HEK293 (cell line): ENCODE results near the gene TRAPPC5.

ENCODE experiments used
- KLF17 ChIP-seq: fragments of 450-650 bp; formaldehyde crosslinking; IDR thresholded peaks from 2 replicates; pipeline ENCODE4 v1.5.1; 2016; ENCODE audit warnings: missing biosample characterization, missing genetic modification characterization
- MEIS1 ChIP-seq: sonication (generic); formaldehyde crosslinking; IDR thresholded peaks from 2 replicates; pipeline ENCODE4 v1.8.1; 2022; ENCODE audit warnings: missing genetic modification reagents, mild to moderate bottlenecking, borderline replicate concordance
- MZF1 ChIP-seq: fragments of 450-650 bp; formaldehyde crosslinking; IDR thresholded peaks from 2 replicates; pipeline ENCODE4 v1.5.1; 2017; ENCODE audit warnings: missing biosample characterization, missing genetic modification characterization, borderline replicate concordance
- REPIN1 ChIP-seq: fragments of 450-650 bp; formaldehyde crosslinking; IDR thresholded peaks from 2 replicates; pipeline ENCODE4 v1.5.1; 2017; ENCODE audit warnings: missing biosample characterization, missing genetic modification characterization, low read depth
- SALL2 ChIP-seq: fragments of 450-650 bp; formaldehyde crosslinking; IDR thresholded peaks from 2 replicates; pipeline ENCODE4 v1.5.0; 2017; ENCODE audit warnings: missing biosample characterization, mild to moderate bottlenecking, missing genetic modification characterization, borderline replicate concordance
- SCRT2 ChIP-seq: fragments of 450-650 bp; formaldehyde crosslinking; IDR thresholded peaks from 2 replicates; pipeline ENCODE4 v1.5.1; 2016; ENCODE audit warnings: missing biosample characterization, missing genetic modification characterization
- ZBTB10 ChIP-seq: fragments of 450-650 bp; formaldehyde crosslinking; IDR thresholded peaks from 2 replicates; pipeline ENCODE4 v1.5.1; 2016; ENCODE audit warnings: missing biosample characterization, missing genetic modification characterization
- ZBTB8A ChIP-seq: fragments of 450-650 bp; formaldehyde crosslinking; IDR thresholded peaks from 2 replicates; pipeline ENCODE4 v1.5.1; 2016; ENCODE audit warnings: missing biosample characterization, missing genetic modification characterization
- ZNF16 ChIP-seq: fragments of 450-650 bp; formaldehyde crosslinking; IDR thresholded peaks from 2 replicates; pipeline ENCODE4 v1.5.1; 2016; ENCODE audit warnings: low read depth, missing biosample characterization, missing genetic modification characterization
- ZNF19 ChIP-seq: fragments of 450-650 bp; formaldehyde crosslinking; IDR thresholded peaks from 2 replicates; pipeline ENCODE4; 2016; ENCODE audit warnings: missing biosample characterization, missing genetic modification characterization, low read depth
- ZNF394 ChIP-seq: fragments of 450-650 bp; formaldehyde crosslinking; IDR thresholded peaks from 2 replicates; pipeline ENCODE4 v1.5.1; 2016; ENCODE audit warnings: missing biosample characterization, missing genetic modification characterization, mild to moderate bottlenecking, moderate library complexity, borderline replicate concordance
- ZNF416 ChIP-seq: fragments of 450-650 bp; formaldehyde crosslinking; IDR thresholded peaks from 2 replicates; pipeline ENCODE4 v1.5.1; 2016; ENCODE audit warnings: missing biosample characterization, missing genetic modification characterization
- ZNF518A ChIP-seq: fragments of 450-650 bp; formaldehyde crosslinking; conservative IDR thresholded peaks from 2 replicates; pipeline ENCODE4 v1.5.1; 2016; ENCODE audit warnings: low read depth, missing biosample characterization, missing genetic modification characterization
- ZNF549 ChIP-seq: fragments of 450-650 bp; IDR thresholded peaks from 2 replicates; pipeline ENCODE4 v1.5.1; 2018; ENCODE audit warnings: missing biosample characterization, missing genetic modification characterization, mild to moderate bottlenecking, inconsistent platforms, moderate library complexity
- ZNF596 ChIP-seq: fragments of 450-650 bp; IDR thresholded peaks from 2 replicates; pipeline ENCODE4 v1.5.0; 2018; ENCODE audit warnings: missing biosample characterization, mild to moderate bottlenecking, missing genetic modification characterization, moderate library complexity
- ZNF645 ChIP-seq: fragments of 450-650 bp; formaldehyde crosslinking; IDR thresholded peaks from 2 replicates; pipeline ENCODE4; 2016; ENCODE audit warnings: missing biosample characterization, missing genetic modification characterization
- ZNF692 ChIP-seq: fragments of 450-650 bp; formaldehyde crosslinking; IDR thresholded peaks from 2 replicates; pipeline ENCODE4 v1.5.1; 2016; ENCODE audit warnings: missing biosample characterization, missing genetic modification characterization
- ZNF768 ChIP-seq: fragments of 450-650 bp; formaldehyde crosslinking; IDR thresholded peaks from 2 replicates; pipeline ENCODE4 v1.5.1; 2018; ENCODE audit warnings: missing biosample characterization, mild to moderate bottlenecking, missing genetic modification characterization
- ZSCAN5A ChIP-seq: fragments of 450-650 bp; formaldehyde crosslinking; IDR thresholded peaks from 2 replicates; pipeline ENCODE4 v1.5.1; 2016; ENCODE audit warnings: missing biosample characterization, missing genetic modification characterization

Gene TRAPPC5

GRCh38 chr19:7680606-7681339, at the start of gene TRAPPC5 (continued):
- TF ChIP-seq ZBTB10 (tag by site-specific recombination) (peak; percentile 35; the same call in 1 of the 2 replicates), ZNF549 (tag by site-specific recombination) (no peak), ZNF518A (no peak), REPIN1 (tag by site-specific recombination) (no peak), KLF17 (no peak), ZNF768 (tag by site-specific recombination) (no peak), MEIS1 (CRISPR knock-in tag) (no peak), ZNF416 (tag by site-specific recombination) (no peak), ZSCAN5A (tag by site-specific recombination) (no peak), ZBTB8A (tag by site-specific recombination) (0 out of 2 replicates have a peak, but pooled peaks have one; percentile 11), ZNF16 (tag by site-specific recombination) (no peak), ZNF596 (tag by site-specific recombination) (peak; percentile 62; the same call in 1 of the 2 replicates), ZNF394 (no peak), ZNF645 (no peak), MZF1 (tag by site-specific recombination) (no peak), ZNF692 (tag by site-specific recombination) (peak; percentile 19; the same call in 1 of the 2 replicates), SCRT2 (0 out of 2 replicates have a peak, but pooled peaks have one; percentile 98), ZNF19 (tag by site-specific recombination) (no peak), SALL2 (tag by site-specific recombination) (no peak)
